COLO668 (cell line): ENCODE data around the gene CCL25.

Source experiments
- DNase-seq: peaks from one replicate; lab custom pipeline; 2025; ENCODE audit not compliant: unreplicated experiment; lab: John Stamatoyannopoulos, UW

CCL25 gene

DNA sequence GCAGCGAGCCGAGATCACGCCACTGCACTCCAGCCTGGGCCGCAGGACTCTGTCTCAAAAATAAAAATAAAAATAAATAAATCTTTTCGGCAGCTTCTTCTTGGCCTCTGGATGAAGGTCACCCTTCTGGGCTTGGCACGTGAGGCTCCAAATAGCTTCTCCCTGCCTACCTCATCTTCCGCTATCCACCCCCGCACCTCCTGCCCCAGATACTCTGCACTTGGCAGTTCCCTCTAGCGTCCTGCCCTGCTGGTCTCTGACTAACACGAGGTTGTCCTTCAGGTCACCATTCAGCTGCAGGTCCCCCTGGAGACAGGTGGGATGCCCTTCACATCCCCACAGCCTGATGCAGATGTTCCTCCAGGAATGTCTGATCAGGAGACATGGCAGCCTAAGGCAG, 8.5 kb upstream of the CCL25 start:
- DNase-seq = no peak

DNA sequence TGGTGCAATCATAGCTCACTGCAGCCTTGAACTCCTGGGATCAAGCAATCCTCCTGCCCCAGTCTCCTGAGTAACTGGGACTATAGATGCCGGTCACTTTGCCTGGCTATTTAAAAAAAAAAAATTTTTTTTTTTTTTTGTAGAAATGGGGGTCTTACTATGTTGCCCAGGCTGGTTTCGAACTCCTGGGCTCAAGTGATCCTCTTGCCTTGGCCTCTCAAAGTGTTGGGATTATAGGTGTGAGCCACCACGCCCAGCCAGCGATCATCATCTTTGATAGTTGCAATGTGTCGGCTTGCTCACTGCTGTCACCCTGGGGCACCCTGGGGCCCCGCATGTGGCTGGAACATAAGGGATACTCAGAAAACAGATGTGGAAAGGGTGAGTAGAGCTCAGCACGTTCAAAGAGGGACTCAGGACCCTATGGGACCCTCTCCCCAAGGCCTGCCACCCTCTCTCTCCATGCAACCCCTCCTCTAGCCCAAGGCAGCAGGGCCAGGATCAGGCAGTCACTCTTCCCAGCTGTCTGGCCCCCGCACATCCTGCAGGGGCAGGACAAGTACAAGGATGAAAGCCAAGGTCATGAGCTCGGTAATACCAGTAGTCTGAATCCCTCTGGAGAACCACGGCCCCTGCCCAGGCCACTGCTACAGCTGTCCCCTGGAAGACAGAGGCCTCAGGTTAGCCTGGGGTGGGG, 6.5 kb upstream of the CCL25 start:
- no peak for DNase-seq

DNA sequence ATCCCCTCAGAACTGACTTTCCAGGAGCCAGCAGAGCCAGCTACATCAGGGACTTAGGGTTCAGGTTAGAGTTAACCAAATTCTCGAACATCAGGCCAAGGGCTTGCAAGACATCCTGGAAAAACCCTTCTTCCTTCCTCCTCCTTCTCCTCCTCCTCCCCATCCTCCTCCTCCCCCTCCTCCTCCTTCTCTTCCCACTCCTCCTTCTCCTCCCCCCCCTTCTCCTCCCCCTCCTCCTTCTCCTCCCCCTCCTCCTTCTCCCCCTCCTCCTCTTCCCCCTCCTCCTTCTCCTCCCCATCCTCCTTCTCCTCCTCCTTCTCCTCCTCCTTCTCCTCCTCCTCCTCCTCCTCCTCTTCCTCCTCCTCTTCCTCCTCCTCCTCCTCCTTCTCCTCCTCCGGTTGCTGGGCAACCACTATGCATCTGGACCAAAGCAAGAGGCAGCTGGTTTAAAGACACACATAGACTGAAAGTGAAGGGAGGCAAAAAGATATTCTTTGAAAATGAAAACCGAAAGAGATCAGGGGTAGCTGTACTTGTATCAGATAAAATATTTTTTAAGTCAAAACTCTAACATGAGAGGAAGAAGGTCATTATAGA, 5.9 kb upstream of the CCL25 start:
- no peak for DNase-seq

DNA sequence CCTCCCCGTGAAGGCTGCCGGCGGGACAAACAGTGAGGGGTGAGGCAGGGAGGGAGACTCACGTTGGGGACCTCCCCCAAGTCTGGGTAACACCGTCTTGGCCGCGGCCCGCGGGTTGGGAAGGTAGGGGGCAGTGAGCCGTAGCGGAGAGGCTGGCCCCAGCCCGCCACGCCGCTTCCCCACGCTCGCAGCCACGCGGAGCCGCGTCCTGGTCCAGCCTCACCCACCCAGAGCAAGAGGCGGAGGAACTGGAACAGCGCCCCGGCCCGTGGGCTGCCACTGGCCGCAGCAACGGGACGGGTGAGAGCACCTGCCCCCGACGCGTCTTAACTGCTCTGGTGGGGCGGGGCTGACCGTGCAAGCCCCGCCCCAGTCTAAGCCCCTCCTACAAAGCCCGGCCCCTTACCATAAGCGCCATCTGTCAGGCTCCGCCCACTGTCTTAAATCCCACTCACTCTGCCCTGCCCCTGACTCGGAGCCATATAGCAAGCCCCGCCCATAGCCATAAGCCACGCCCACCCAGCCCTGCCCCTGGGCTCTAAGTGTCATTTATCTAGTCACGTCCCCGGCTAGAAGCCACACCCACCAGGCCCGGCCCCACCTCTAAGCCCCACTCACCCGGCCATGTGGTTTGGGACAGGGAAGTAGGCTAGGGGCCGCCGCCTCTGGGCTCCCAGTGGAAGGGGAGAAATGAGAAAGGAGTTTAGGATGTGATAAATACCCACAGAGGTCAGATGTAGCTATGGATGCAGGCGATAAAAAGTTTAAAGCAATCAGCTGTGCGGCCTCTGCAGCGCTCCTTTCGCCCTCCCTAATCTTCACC, 2.1 kb upstream of the CCL25 start:
- DNase-seq = peak; percentile 67

DNA sequence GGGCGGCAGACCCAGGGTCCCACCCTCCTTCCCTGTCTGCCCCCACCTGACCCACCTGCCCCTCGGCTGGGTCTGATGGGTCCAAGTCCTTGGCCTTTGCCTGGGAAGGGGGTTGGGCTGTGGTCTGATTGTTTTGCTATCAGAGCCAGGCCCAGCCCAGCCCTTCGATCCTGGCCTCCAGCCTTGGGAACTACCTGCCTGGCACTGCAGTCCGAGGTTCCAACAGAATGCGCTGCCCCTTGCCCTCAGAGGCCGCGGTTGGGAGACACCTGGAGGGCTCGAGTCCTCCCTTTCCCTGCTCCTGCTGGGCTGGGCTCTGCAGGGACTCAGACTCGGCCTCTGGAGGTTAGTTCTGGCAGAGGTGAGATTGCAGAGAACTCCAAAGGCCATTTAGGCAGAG, 1.6 kb downstream of the CCL25 start:
- DNase-seq = no peak

DNA sequence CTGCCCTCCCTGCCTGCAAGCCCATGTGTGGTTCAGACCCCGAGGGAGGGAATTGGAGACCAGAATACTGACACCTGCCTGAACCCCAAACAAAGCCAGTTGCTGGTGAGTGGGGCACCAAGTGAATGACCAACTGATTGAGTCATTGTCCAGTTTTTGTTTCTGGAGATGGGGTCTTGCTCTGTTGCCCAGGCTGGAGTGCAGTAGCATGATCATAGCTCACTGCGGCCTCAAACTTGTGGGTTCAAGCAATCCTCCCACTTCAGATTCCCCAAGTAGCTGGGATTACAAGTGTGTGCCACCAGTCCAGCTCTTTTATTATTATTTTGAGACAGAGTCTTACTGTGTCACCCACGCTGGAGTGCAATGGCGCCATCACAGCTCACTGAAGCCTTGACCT, 4.0 kb downstream of the CCL25 start:
- no peak for DNase-seq

DNA sequence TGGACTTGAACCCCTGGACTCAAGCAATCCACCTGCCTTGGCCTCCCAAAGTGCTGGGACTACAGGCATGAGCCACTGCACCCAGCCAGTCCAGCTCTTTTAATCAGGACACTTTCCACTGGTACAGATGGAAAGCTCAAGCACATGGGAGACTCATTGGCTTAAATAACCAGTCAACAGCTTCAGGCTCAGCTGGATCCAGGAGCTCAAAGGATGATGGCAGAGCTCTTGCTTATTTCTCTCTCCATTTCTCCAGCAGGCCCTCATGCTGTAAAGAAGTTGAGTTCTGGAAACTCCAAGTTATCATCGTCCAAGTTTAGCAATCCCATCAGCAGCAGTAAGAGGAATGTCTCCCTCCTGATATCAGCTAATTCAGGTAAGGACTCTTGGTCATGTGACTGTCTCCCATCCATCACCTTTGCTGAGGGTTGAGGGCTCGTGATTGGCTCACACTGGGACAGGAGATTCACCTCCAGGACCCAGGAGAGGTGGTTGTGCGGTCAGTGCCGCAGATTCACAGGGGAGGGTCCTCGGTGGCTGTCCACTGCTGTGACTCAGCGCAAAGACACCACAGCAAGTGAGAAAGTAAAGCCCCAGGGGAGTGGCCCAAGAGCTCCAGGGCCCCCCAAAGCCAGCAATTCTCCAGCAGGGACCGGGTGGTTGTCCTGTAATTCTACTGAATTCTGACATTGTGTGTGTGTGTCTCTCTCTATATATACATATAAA, 5.1 kb downstream of the CCL25 start:
- DNase-seq = no peak

DNA sequence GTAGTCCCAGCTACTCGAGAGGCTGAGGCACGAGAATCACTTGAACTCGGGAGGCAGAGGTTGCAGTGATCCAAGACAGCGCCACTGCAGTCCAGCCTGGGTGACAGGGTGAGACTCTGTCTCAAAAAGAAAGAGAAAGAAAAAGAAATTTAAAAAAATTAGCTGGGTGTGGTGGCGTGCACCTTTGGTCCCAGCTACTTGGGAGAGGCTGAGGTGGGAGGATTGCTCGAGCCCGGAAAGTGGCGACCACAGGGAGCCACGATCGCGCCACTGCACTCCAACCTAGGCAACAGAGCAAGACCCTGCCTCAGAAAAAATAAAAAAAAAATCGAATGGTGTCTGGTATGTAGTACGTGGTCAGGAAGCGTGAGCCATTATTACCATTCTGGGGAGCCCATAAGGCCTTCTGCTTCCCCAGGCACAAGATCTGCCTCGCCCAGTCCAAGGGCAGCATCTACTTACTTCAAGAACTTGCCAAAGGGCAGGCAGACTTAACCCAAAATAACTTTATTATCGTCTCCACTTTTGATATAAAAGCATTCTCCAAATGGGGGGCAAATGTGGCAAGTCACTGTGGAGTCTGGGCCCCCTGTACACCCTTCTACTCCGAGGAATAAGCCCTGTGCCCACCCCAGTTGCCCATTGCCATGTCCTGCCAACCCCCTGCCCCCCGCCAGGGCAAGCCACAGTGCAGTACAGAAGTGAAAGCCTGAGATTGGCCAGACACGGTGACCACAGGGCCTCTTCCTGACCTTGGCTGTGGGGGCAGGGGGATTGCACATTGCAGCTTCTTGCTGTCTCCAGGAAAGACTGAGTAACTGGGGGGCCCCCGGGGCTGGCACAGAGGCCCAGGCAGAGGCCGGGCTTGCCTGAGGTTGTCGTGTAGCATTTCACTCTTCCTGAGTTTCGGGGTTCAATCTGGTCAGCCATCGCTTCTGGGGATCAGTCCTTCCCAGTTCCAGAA, 12.6 kb downstream of the CCL25 start:
- no peak for DNase-seq

DNA sequence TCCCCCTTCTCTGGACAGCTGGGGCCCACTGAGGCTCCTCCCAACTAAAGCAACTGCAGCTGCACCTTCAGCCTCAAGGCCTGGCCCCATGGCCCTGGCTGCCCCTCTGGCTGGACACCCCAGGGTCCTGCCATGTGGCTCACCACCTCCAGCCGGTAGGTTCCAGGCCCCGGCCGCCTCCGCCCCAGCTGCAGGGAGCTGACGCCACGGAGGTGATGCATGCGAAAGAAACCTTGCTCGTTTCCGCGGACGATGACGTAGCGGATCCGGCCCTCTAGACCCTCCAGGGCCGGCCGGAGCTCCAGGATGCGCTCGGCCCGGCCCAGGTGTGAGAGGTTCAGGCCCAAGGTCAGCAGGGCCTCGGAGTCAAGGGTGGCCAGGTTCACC, 13.3 kb downstream of the CCL25 start:
- DNase-seq = no peak

DNA sequence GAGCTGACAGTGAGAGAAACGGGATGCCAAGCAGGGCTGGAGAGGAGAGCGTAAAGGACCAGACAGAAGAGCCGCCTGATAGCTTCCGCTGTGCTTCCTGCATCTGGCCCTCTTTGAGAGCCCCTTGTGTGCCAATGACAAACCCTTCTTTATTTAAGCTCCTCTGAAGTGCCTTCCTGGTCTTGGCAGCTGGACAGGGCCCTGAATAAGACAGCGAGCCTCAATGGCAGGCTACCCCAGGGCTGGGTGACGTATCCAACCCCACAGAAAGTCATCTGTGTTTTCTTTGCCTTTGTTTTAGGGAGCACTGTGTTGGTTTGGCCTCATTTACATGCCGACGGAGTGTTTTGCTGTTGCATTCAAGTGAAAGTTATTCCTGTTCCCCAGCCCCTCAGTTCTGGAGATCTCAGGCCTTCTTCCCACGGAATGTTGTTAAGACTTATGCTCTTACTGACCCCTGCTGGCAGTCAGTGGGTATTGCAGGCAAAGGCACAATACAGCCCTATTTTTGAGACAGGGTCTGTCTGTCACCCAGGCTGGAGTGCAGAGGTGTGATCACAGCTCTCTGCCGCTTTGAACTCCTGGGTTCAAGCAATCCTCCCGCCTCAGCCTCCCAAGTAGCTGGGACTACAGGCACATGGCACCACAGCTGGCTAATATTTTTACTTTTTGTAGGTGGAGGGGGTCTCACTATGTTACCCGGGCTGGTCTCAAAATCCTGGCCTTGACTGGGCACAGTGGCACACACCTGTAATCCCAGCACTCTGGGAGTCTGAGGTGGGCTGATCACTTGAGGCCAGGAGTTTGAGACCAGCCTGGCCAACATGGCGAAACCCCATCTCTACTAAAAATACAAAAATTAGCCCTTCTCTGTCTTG, 16.8 kb downstream of the CCL25 start:
- DNase-seq = no peak

DNA sequence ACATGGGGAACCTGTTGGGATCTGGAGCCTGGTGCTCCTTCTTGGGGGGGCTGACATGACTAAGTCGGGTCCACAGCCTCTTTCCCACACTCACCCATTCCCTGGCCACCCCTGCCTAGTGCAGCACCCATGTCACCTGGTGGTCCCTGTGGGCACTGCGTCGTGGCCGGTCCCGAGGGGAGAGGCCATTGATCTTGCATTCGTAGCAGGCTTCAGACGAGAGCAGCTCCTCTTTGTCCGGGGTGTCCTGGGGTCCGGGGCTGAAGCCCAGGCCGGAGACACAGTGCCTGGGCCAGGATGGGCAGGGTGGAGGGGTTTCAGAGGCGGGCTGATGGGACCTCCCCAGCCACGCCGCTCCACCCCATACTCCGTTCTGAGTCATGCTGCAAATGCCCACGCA, 19.4 kb downstream of the CCL25 start:
- DNase-seq = no peak

DNA sequence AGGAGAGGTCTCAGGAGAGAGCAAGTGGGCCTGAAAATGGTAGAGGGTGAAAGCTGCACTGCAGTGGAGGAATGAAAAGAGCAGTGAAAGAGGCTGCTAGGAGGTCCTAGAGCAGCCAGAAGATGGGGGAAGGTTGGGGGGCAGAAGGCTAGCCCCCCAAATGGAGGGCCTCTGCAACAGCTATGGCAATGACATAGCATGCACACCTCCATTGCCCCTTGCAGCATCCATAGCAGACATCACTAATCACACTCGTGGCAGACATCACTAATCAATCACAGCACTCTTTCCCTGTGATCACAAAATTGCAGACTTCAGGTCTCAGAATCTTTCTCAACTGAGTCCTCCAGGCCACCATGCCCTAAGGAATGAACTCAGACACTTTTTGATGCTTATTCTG, 21.9 kb downstream of the CCL25 start:
- DNase-seq = no peak

DNA sequence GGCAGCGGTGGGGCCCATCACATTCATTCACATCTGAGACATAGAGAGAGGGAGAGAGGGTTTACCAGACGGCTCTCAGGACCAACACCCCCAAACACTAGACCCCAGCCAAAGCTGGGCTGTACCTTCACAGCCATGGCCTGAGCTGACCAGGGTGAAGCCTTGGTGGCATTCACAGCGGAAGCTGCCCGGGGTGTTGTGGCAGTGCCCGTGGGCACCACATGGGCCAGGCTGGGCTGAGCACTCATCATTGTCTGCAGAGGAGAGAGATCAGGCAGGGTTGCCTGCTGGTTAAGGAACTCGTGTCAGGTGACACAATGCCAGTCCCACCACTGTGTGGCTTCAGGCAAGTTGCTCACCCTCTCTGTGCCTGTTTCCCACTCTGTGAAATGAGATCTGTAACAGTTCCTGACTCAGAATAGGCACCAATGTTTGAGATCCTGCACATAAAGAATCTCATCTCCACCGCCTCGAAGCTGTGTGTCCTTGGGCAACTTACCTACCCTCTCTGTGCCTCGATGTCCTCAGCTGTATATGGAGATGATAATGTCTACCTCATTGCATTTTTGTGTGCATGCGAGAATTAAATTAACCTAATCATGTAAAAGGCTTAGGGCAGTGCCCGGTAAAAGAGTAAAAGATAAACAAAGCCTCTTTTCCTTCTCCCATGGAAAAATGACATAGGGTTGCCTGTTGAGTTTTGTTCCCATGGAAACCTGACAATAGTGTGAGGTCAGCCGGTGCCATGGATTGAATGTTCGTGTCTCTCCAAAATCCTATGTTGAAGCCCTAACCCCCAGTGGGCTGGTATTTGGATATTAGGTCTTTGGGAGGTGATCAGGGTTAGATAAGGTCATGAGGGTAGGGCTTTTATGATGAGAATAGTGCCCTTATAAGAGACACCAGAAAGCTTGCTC, 22.9 kb downstream of the CCL25 start:
- DNase-seq = no peak

DNA sequence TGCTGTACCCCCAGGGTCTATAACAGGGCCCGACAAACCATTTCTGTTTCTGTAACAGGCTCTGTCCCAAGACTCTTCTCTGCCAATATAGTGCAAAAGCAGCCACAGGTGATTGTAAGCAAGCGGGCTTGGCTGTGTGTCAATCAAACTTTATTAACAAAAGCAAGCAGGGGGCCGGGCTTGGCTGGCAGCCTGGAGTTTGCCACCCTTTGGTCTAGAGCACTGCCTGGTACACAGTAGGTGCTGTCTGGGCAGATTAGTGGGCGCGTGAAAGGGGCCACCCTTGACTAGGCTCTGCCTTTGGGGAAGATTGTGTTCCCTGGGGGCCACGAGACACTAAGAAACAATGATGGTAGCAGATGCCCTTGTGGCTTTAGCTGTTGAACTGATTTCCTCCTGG, 27.4 kb downstream of the CCL25 start:
- DNase-seq = no peak

DNA sequence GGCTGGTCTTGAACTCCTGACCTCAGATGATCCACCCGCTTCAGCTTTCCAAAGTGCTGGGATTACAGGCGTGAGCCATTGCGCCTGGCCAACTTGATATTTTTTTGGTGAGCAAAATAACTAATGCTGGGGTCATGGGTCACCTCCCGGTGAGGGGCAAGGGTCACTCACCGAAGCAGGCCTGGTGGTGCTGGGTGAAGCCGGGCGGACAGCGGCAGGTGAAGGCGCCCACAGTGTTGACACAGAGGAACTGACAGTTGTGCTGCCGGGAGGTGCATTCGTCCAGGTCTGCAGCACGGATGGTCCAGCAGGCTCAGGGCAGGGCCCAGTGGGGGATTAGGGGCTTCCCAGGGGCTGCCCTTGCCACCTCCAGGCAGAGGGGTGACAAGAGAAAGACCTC, 28.3 kb downstream of the CCL25 start:
- no peak for DNase-seq

DNA sequence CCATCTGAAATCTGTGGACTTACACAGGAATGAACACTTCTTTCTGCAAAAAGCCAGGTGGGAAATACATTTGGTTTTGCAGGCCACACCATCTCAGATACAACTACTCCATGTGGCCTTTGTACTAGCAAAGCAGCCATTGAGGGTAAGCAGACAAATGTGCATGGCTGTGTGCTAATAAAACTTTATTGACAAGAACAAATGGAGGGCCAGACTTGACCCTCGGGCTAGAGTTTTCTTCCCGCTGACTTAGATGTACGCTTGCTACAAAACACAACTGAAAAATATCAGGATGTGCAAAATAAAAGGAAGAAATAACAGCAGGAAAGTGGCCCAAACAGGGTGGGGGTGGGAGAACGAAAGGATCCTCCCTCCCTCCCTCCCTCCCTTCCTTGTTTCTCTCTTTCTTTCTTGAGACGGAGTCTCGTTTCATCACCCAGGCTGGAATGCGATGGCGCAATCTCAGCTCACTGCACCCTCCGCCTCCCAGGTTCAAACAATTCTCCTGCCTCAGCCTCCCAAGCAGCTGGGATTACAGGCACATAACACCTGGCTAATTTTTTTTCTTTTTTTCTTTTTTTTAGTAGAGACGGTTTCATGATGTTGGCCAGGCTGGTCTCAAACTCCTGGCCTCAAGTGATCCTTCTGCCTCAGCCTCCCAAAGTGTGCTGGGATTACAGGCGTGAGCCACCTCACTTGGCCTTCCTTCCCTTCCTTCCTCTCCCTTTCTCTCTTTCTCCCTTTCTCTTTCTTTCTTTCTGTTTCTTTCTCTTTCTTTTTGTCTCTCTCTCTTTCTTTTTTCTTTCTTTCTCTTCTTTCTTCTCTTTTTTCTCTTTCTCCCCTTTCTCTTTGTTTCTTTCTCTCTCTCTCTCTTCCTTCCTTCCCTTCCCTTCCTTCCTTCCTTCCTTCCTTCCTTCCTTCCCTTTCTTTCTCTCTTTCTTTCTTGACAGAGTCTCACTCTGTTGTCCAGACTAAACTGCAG, 29.3 kb downstream of the CCL25 start:
- no peak for DNase-seq

DNA sequence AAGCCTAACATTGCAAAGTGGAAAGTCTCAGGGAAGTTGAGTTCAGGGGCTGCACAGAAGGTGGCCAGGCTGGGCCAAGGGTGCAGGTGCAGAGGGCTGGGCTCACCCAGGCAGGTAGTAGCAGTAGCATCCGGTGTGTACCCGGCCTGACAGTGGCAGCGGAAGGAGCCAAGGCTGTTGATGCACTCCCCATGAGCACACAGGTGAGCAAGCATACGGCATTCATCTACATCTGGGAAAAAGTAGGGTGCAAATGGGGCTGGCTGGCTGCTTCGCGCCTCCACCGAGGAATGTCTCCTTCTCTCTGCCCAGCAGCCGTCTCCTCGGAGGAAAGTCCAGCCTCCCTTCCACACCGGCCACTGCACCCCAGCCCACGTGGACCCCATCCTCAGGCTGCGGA, 30.6 kb downstream of the CCL25 start:
- peak; percentile 19 for DNase-seq
